Measurements from ENCODE around the gene BAG2. TPM values are rescaled to one million over a fixed set of nuclear protein-coding genes. Genes with fewer than 3 reads are reported as not detected.

Gene BAG2
- total RNA-seq, 2 donors from 2014 or later = 2.3 to 3.0 TPM

DNA sequence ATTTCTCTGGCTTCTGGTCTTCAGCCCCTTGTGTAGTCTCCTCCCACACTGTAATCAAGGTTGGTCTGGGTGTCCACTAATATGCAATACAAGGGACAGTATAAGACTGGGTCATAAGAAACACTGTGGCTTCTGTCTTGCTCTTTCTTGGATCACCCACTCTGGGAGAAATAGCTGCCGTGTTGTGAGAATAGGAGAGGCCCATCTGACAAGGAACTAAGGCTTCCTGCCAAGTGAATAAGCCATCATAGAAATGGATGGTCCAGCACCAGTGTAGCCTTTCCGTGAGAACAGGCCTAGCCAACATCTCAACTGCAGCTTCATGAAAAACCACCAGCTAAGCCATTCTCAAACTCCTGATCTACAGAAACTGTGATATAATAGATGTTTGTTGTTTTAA is 23.3 kb downstream of the BAG2 start:
- no peak for TF ChIP-seq POLR2A (IDR thresholded peaks at IDR 0.05)
- TF ChIP-seq, protein P1, sequence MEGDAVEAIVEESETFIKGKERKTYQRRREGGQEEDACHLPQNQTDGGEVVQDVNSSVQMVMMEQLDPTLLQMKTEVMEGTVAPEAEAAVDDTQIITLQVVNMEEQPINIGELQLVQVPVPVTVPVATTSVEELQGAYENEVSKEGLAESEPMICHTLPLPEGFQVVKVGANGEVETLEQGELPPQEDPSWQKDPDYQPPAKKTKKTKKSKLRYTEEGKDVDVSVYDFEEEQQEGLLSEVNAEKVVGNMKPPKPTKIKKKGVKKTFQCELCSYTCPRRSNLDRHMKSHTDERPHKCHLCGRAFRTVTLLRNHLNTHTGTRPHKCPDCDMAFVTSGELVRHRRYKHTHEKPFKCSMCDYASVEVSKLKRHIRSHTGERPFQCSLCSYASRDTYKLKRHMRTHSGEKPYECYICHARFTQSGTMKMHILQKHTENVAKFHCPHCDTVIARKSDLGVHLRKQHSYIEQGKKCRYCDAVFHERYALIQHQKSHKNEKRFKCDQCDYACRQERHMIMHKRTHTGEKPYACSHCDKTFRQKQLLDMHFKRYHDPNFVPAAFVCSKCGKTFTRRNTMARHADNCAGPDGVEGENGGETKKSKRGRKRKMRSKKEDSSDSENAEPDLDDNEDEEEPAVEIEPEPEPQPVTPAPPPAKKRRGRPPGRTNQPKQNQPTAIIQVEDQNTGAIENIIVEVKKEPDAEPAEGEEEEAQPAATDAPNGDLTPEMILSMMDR (IDR thresholded peaks at IDR 0.05) = no peak
- 82 to 94% methylated on average over 2 of the region's 2 CpGs for WGBS, 2 donors
- no peaks in the 10 kb centered on the region for H3K9me3 ChIP-seq
- H3K4me1 ChIP-seq = no peaks in the 10 kb centered on the region
- no peak overlapping the region for H3K4me3 ChIP-seq
- DNase-seq = no peak
- H3K36me3 ChIP-seq (replicated peaks in 1 of 2; ENCODE audit: insufficient read depth in 1 of 2, low read depth in 2 of 2) = no peaks in the 10 kb centered on the region
- no peak overlapping the region for H3K27ac ChIP-seq
- H3K27me3 ChIP-seq = no peaks in the 10 kb centered on the region
- intact Hi-C loops (cut with DNase I) = no loop called here
- no peak for ATAC-seq

DNA sequence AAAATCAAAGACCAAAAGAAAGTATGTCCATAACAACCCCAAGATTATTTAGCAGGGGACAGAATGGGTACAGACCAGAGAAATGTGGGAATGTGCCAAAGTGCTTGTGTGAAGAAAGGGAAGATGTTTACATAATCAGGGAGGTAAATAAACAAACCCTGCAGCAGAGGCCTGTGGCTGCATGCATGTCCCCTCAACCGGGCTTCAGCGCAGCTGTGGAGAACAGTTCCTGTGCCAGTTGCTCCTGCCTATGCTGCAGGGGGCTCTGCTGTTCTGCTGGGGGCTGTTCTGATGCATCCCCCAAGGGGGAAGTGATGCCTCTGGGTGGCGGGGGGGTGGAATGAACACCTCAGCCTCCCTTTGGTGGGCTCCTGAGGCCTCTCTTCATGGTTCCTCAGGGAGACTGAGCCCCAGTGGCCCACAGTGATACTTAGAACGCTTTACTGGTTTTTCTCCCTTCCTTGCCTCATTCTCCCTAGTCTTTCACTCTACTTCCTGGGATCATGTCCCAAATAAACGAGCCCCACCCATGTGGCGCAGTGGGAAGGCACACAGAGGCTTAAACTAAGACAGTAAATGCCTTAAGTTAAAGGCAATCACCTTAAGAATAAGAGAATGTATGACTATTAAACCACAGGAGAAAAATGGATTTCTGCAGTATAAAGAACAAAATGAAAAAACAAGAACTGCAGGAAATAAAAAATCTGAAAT is 27.0 kb downstream of the BAG2 start:
- Histone ChIP-seq H3K27ac (no peak overlapping the region), H3K27me3 (no peaks in the 10 kb centered on the region), H3K4me3 (no peak overlapping the region), H3K4me1 (no peaks in the 10 kb centered on the region), H3K9me3 (no peaks in the 10 kb centered on the region), H3K36me3 (replicated peaks in 1 of 2; ENCODE audit: insufficient read depth in 1 of 2, low read depth in 2 of 2) (no peaks in the 10 kb centered on the region)
- intact Hi-C loops (cut with DNase I) = no loop called here
- ATAC-seq (no peak), DNase-seq (no peak)
- TF ChIP-seq, protein P1 (IDR thresholded peaks at IDR 0.05) = no peak
- no peak for TF ChIP-seq POLR2A (IDR thresholded peaks at IDR 0.05)
- 61 to 76% methylated on average over 5 to 6 of the region's 6 CpGs for WGBS, 2 donors

DNA sequence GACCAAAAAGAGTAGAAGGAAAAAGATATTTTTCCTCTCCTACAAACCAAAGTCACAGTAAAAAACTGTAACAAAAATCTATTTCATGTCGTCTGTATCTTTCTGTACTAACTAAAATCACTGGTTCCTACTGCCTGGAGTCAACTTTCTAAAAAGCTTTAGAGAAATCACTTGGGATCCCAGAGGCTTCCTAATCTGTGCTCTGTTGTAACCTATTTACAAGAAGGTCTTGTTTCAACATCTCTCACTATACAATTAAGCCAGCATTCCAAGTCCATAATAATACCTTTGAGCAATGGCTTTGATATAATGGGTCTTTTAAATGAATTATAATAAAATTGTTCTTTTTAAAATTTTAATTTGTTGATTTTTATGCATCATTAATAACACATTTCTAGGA is 29.6 kb downstream of the BAG2 start:
- no peak for DNase-seq
- Histone ChIP-seq H3K4me3 (no peak overlapping the region), H3K9me3 (no peaks in the 10 kb centered on the region), H3K4me1 (no peaks in the 10 kb centered on the region), H3K27me3 (no peaks in the 10 kb centered on the region), H3K27ac (no peak overlapping the region), H3K36me3 (replicated peaks in 1 of 2; ENCODE audit: insufficient read depth in 1 of 2, low read depth in 2 of 2) (no peaks in the 10 kb centered on the region)
- WGBS, 2 donors = 68 to 75% methylated on average over 1 of the region's 1 CpG
- TF ChIP-seq, protein P1 (IDR thresholded peaks at IDR 0.05) = no peak
- TF ChIP-seq POLR2A (IDR thresholded peaks at IDR 0.05) = no peak
- intact Hi-C loops (cut with DNase I) = no loop called here
- ATAC-seq = no peak

DNA sequence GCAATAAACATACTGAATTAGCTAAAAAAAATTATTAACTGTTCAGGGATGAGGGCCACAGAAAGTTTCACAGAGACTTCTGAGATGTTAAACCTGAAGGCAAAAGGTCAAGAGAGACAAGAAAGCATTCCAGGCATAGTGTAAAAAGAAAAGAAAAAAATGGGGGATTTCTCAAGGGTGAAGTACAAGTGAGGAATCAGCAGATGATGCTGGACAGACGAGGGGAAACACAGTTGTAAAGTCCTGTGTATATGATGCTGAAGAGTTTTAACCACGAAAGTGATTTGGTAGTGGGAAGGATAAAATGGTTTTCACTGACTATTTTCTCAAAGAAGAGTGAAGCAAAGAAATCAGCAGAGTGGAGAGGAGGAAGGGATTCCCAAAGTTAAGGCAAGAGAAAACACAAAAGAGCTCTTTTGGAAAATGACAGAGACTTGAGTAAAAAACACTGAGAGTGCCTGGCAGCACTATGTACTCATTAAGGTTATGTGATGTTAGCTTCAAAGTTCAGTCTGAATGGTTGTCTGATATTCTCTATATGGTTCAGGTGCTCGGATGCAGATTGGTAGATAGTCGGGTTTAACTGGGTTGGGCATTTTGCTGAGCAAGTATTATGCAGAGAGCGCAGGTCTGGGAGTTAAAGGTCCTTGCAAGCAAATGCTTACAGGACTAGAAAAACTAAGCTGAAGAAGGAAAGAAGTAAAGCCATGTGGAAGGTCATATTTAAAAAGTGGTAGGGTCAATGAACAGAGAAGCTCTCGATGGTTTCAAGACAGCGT is 33.6 kb downstream of the BAG2 start:
- Histone ChIP-seq H3K4me1 (no peaks in the 10 kb centered on the region), H3K27ac (no peak overlapping the region), H3K4me3 (no peak overlapping the region), H3K9me3 (no peaks in the 10 kb centered on the region), H3K27me3 (no peaks in the 10 kb centered on the region), H3K36me3 (replicated peaks in 1 of 2; ENCODE audit: insufficient read depth in 1 of 2, low read depth in 2 of 2) (no peaks in the 10 kb centered on the region)
- intact Hi-C loops (cut with DNase I) = no loop called here
- 79 to 86% methylated on average over 7 of the region's 7 CpGs for WGBS, 2 donors
- DNase-seq (no peak), ATAC-seq (no peak)
- TF ChIP-seq, protein P1 (IDR thresholded peaks at IDR 0.05) = no peak
- TF ChIP-seq POLR2A (IDR thresholded peaks at IDR 0.05) = no peak

Measured in body of pancreas (tissue), 4 donors.